VCaP (cell line): ENCODE measurements around the gene ARID3B.
"Not testable (repeated sequence)": the region's sequence is repeated elsewhere in the genome, so short reads cannot be mapped to it uniquely, and the experiment has no call there.

Experiments
- H3K27ac ChIP-seq: fragments of 450-650 bp; 2 replicates; pipeline ENCODE4 v1.5.1; 2017
- TF ChIP-seq, protein P1 (sequence below): fragments of 450-650 bp; conservative IDR thresholded peaks from 2 replicates; pipeline ENCODE4 v1.5.1; 2017; ENCODE audit warnings: mild to moderate bottlenecking, moderate library complexity

ARID3B gene

DNA sequence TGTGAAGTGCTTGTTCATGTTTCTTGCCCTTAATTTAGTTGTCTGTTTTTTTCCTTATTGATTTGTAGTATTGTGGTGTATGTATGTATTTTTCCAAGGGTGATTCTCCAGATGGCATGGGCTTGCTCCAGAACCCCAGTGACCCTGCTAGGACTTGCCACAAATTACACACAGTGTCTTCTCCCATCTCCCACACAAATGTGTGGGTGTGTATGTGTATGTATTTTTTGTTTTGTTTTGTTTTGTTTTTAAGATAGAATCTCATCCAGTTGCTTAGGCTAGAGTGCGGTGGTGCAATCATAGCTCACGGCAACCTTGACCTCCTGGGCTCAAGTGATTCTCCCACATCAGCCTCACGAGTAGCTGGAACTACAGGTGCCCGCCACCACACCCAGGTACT, 36.2 kb upstream of the ARID3B start:
- TF ChIP-seq, protein P1, sequence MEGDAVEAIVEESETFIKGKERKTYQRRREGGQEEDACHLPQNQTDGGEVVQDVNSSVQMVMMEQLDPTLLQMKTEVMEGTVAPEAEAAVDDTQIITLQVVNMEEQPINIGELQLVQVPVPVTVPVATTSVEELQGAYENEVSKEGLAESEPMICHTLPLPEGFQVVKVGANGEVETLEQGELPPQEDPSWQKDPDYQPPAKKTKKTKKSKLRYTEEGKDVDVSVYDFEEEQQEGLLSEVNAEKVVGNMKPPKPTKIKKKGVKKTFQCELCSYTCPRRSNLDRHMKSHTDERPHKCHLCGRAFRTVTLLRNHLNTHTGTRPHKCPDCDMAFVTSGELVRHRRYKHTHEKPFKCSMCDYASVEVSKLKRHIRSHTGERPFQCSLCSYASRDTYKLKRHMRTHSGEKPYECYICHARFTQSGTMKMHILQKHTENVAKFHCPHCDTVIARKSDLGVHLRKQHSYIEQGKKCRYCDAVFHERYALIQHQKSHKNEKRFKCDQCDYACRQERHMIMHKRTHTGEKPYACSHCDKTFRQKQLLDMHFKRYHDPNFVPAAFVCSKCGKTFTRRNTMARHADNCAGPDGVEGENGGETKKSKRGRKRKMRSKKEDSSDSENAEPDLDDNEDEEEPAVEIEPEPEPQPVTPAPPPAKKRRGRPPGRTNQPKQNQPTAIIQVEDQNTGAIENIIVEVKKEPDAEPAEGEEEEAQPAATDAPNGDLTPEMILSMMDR, result no peak
- no peak overlapping the region for H3K27ac ChIP-seq

DNA sequence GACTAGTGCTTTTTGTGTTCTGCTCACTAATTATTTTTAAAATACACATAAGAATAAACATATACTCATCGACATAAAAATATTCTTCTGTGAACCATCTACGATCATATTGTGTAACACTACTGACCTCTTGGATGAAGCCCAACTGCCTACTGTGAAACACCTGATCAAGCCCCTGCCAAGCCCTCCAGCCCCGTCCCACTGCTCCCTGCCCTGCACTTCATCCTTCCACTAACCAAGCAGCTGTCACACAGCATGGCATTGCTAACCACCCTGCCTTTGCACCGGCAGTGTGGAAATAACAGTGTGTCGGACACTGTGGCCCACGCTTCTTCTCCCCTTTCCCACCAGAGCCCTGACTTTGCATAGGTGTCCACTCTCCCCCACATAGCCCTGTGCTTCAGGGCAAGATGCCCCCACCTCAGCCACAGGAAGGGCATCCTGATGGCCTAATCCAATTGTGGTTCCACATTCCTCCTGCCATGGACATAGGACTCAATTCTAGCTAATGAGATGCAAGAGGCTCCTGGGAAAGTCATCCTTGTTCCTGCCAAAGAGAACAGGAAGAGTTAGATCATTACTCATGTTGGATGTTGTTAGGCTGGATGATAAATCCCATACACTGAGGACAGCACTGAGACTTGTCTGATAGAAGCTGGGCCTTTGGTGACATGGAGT, 35.0 kb upstream of the ARID3B start:
- TF ChIP-seq, protein P1, result no peak
- no peak overlapping the region for H3K27ac ChIP-seq

- no peak overlapping the region for H3K27ac ChIP-seq
- TF ChIP-seq, protein P1, result no peak
These were observed 34.5 kb upstream of the ARID3B start for GRCh38 chr15:74506515-74506840.

GRCh38 chr15:74511583-74511982, 29.4 kb upstream of the ARID3B start:
- H3K27ac ChIP-seq, result no peak overlapping the region
- TF ChIP-seq, protein P1, result no peak

DNA sequence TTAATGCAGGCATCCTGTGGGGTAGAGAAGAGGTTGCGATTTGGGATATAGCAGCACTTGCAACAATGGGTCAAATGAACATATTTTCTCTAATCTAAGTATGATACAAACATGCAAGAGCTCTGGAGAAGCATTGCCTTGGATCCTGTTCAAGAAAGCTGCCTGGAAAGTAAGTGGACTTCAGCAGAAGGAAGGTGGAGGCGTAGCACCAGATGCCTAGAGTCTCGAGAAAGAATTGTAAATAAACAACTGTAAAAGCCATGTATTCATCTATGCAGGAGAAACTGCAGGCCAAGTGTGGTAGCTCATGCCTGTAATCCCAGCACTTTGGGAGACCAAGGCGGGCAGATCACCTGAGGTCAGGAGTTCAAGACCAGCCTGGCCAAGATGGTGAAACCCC, 27.0 kb upstream of the ARID3B start:
- not testable (repeated sequence) for H3K27ac ChIP-seq

GRCh38 chr15:74517096-74517495, 23.9 kb upstream of the ARID3B start:
- TF ChIP-seq, protein P1, result no peak
- H3K27ac ChIP-seq, result no peak overlapping the region

GRCh38 chr15:74519311-74519710, 21.7 kb upstream of the ARID3B start:
- H3K27ac ChIP-seq, result no peak overlapping the region
- TF ChIP-seq, protein P1, result no peak

GRCh38 chr15:74520407-74520806, 20.6 kb upstream of the ARID3B start:
- H3K27ac ChIP-seq, result no peak overlapping the region
- TF ChIP-seq, protein P1, result no peak
